LNCaP clone FGC (cell line): ENCODE results near the gene MED25.

ENCODE experiments used
- DNase-seq: peaks from one replicate; pipeline ENCODE4 v3.0.0-alpha.2; 2011; ENCODE audit warnings: low read depth
- H3K4me3 ChIP-seq: 2 replicates; pipeline ENCODE4 v1.5.1; 2011; ENCODE audit warnings: mild to moderate bottlenecking, low read depth, low read length, control low read depth
- CTCF ChIP-seq: IDR thresholded peaks from 2 replicates; pipeline ENCODE4 v1.5.1; 2012; ENCODE audit warnings: mild to moderate bottlenecking; ENCODE audit not compliant: control insufficient read depth, insufficient read depth; ENCODE audit errors: extremely low read depth

Gene MED25

GRCh38 chr19:49882643-49883042, 64.6 kb downstream of the MED25 start:
- TF ChIP-seq CTCF: no peak
- no peak for DNase-seq
- H3K4me3 ChIP-seq: no peak overlapping the region

- TF ChIP-seq CTCF: no peak
- H3K4me3 ChIP-seq: no peak overlapping the region
- DNase-seq: no peak
Measured at GRCh38 chr19:49883094-49883493, 65.0 kb downstream of the MED25 start.

GRCh38 chr19:49884109-49884508, 66.0 kb downstream of the MED25 start:
- no peak for TF ChIP-seq CTCF
- no peak overlapping the region for H3K4me3 ChIP-seq
- DNase-seq: no peak

GRCh38 chr19:49884760-49885159, 66.7 kb downstream of the MED25 start:
- no peak for TF ChIP-seq CTCF
- DNase-seq: no peak
- H3K4me3 ChIP-seq: no peak overlapping the region
